ENCODE results near the gene CCDC187. TPM values are rescaled to one million over a fixed set of nuclear protein-coding genes. Genes with fewer than 3 reads are reported as not detected.

Gene CCDC187
- total RNA-seq, 1 experiment from 2014 or later = 2.7 TPM

- H3K36me3 ChIP-seq (ENCODE audit: low read depth) = no peaks in the 10 kb centered on the region
- H3K4me2 ChIP-seq = no peak overlapping the region
- no peak for DNase-seq
- no peak overlapping the region for H3K4me3 ChIP-seq
- no peak for TF ChIP-seq CTCF (conservative IDR thresholded peaks at IDR 0.05)
- TF ChIP-seq EZH2 (IDR thresholded peaks at IDR 0.05; ENCODE audit: low read depth) = no peak
- H3K9me2 ChIP-seq (ENCODE audit: insufficient read depth) = no peaks in the 10 kb centered on the region
- no peak overlapping the region for H3K27ac ChIP-seq
- no peaks in the 10 kb centered on the region for H3K9me3 ChIP-seq (ENCODE audit: insufficient read depth, low read depth)
- H3K4me1 ChIP-seq (replicated peaks; ENCODE audit: insufficient read depth) = peaks cover 10% of the 10 kb centered on the region
- CTCF ChIA-PET = no interaction called here
- intact Hi-C loops (cut with micrococcal nuclease; ENCODE audit: unreplicated experiment) = loop anchor here (5.0 to 10.0 kb wide), 2 partner anchors 62 to 325 kb away; partner anchors contain the start of gene CARD9
- H3K79me2 ChIP-seq (ENCODE audit: low read depth) = no peaks in the 10 kb centered on the region
- POLR2A ChIA-PET (ENCODE audit: unreplicated experiment) = interaction anchor here (0.5 kb wide), 1 partner anchor 180 kb away, joined by 5 read pairs; no protein-coding TSS in a partner anchor
- H4K20me1 ChIP-seq (ENCODE audit: insufficient read depth) = no peaks in the 10 kb centered on the region
- H2AFZ ChIP-seq = no peak overlapping the region
- no TSS peak for BruUV-seq (replicated peaks)
- H3F3A ChIP-seq (ENCODE audit: insufficient read depth, low read depth) = peaks cover 27% of the 10 kb centered on the region
- no peaks in the 10 kb centered on the region for H3K27me3 ChIP-seq (ENCODE audit: insufficient read depth, low read depth)
These were observed 5.9 kb upstream of the CCDC187 start for GRCh38 chr9:136309806-136310220.

DNA sequence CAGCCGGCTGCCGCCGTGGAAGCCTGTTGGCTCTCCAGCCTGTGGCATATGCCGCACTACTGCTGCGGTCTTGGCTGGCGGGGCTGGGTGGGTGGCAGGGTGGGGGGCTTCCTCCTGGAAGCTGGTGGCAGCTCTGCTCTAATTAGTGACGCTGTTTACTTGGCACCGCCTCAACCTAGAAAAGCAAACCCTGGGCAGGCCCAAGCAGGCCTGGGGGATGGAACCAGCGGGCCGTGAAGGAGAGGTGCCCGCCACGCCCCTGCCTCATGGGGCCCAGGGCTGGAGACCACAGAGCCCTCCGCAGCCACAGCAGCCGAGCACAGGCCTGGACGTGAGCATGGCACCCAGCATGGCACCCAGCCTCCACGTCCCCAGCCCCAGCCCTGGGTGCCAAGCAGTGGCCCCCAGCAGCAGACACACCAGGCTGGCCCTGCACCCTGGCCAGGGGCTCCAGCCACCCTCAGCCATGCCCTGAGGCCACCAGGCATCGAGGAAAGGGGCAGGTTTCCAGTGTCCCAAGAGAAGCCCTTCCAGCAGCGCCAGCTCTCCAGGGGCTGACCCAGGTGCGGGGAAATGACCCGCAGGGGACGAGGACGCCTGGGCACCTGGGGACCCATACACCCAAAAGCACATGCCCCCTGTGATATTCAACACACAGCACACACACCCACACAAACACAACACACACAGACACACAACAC, 5.4 kb upstream of the CCDC187 start:
- no peak overlapping the region for H2AFZ ChIP-seq
- ChIA-PET POLR2A (ENCODE audit: unreplicated experiment) (no interaction called here), CTCF (no interaction called here)
- no peaks in the 10 kb centered on the region for H3K36me3 ChIP-seq (ENCODE audit: low read depth)
- H3K4me3 ChIP-seq = no peak overlapping the region
- H3K4me1 ChIP-seq (replicated peaks; ENCODE audit: insufficient read depth) = peaks cover 10% of the 10 kb centered on the region
- H3F3A ChIP-seq (ENCODE audit: insufficient read depth, low read depth) = peaks cover 27% of the 10 kb centered on the region
- H3K27me3 ChIP-seq (ENCODE audit: insufficient read depth, low read depth) = no peaks in the 10 kb centered on the region
- H3K9me2 ChIP-seq (ENCODE audit: insufficient read depth) = no peaks in the 10 kb centered on the region
- no peak overlapping the region for H3K27ac ChIP-seq
- H3K4me2 ChIP-seq = no peak overlapping the region
- H3K79me2 ChIP-seq (ENCODE audit: low read depth) = no peaks in the 10 kb centered on the region
- TF ChIP-seq CTCF (conservative IDR thresholded peaks at IDR 0.05) (no peak), EZH2 (IDR thresholded peaks at IDR 0.05; ENCODE audit: low read depth) (no peak)
- no peaks in the 10 kb centered on the region for H3K9me3 ChIP-seq (ENCODE audit: insufficient read depth, low read depth)
- intact Hi-C loops (cut with micrococcal nuclease; ENCODE audit: unreplicated experiment) = no loop called here
- no peak for DNase-seq
- no peaks in the 10 kb centered on the region for H4K20me1 ChIP-seq (ENCODE audit: insufficient read depth)
- BruUV-seq (replicated peaks) = no TSS peak

- DNase-seq = no peak
- H4K20me1 ChIP-seq (ENCODE audit: insufficient read depth) = no peaks in the 10 kb centered on the region
- H3K79me2 ChIP-seq (ENCODE audit: low read depth) = no peaks in the 10 kb centered on the region
- H3K4me3 ChIP-seq = no peak overlapping the region
- no peak overlapping the region for H2AFZ ChIP-seq
- no TSS peak for BruUV-seq (replicated peaks)
- POLR2A ChIA-PET (ENCODE audit: unreplicated experiment) = no interaction called here
- H3K4me2 ChIP-seq = no peak overlapping the region
- H3K27ac ChIP-seq = no peak overlapping the region
- H3K36me3 ChIP-seq (ENCODE audit: low read depth) = no peaks in the 10 kb centered on the region
- peaks cover 10% of the 10 kb centered on the region for H3K4me1 ChIP-seq (replicated peaks; ENCODE audit: insufficient read depth)
- no peak for TF ChIP-seq EZH2 (IDR thresholded peaks at IDR 0.05; ENCODE audit: low read depth)
- no peak for TF ChIP-seq CTCF (conservative IDR thresholded peaks at IDR 0.05)
- no peaks in the 10 kb centered on the region for H3K27me3 ChIP-seq (ENCODE audit: insufficient read depth, low read depth)
- intact Hi-C loops (cut with micrococcal nuclease; ENCODE audit: unreplicated experiment) = no loop called here
- H3K9me3 ChIP-seq (ENCODE audit: insufficient read depth, low read depth) = no peaks in the 10 kb centered on the region
- CTCF ChIA-PET = no interaction called here
- H3F3A ChIP-seq (ENCODE audit: insufficient read depth, low read depth) = peaks cover 27% of the 10 kb centered on the region
- no peaks in the 10 kb centered on the region for H3K9me2 ChIP-seq (ENCODE audit: insufficient read depth)
These were observed 4.8 kb upstream of the CCDC187 start for GRCh38 chr9:136308702-136309053.
